Measurements from ENCODE around the gene PRADC1.

Gene PRADC1

GRCh38 chr2:73258186-73258912, 25.3 kb upstream of the PRADC1 start:
- no peak for DNase-seq

- no peak for DNase-seq
Observed at GRCh38 chr2:73257425-73258125, 24.5 kb upstream of the PRADC1 start.

GRCh38 chr2:73257021-73257420, 24.0 kb upstream of the PRADC1 start:
- no peak for DNase-seq

GRCh38 chr2:73256618-73256922, 23.5 kb upstream of the PRADC1 start:
- no peak for DNase-seq

GRCh38 chr2:73255907-73256617, 23.0 kb upstream of the PRADC1 start:
- DNase-seq = no peak

- DNase-seq = no peak
Observed at GRCh38 chr2:73255007-73255644, 22.1 kb upstream of the PRADC1 start.

GRCh38 chr2:73254343-73255006, 21.4 kb upstream of the PRADC1 start:
- no peak for DNase-seq

GRCh38 chr2:73253901-73254300, 20.9 kb upstream of the PRADC1 start:
- DNase-seq = no peak

GRCh38 chr2:73253400-73253799, 20.4 kb upstream of the PRADC1 start:
- no peak for DNase-seq

GRCh38 chr2:73252238-73253027, 19.4 kb upstream of the PRADC1 start:
- DNase-seq = no peak

GRCh38 chr2:73250872-73251846, 18.1 kb upstream of the PRADC1 start:
- DNase-seq = peak; percentile 72

GRCh38 chr2:73249636-73250035, 16.6 kb upstream of the PRADC1 start:
- DNase-seq = no peak

- DNase-seq = no peak
Observed at GRCh38 chr2:73246850-73247249, 13.8 kb upstream of the PRADC1 start.

- DNase-seq = no peak
Observed at GRCh38 chr2:73244580-73244979, 11.5 kb upstream of the PRADC1 start.

- peak; percentile 63 for DNase-seq
Observed at GRCh38 chr2:73243884-73244570, 11.0 kb upstream of the PRADC1 start.

- DNase-seq = no peak
Observed at GRCh38 chr2:73239776-73240175, 6.7 kb upstream of the PRADC1 start.

GRCh38 chr2:73238976-73239375, 5.9 kb upstream of the PRADC1 start:
- no peak for DNase-seq

- DNase-seq = no peak
Observed at GRCh38 chr2:73238149-73238548, 5.1 kb upstream of the PRADC1 start.

GRCh38 chr2:73237168-73237567, 4.1 kb upstream of the PRADC1 start:
- no peak for DNase-seq

- no peak for DNase-seq
Observed at GRCh38 chr2:73235315-73236028, 2.4 kb upstream of the PRADC1 start.
